Hepatocyte (in vitro differentiated cells): Measurements from ENCODE around the gene GHR. TPM values are rescaled to one million over a fixed set of nuclear protein-coding genes. Genes with fewer than 3 reads are reported as not detected.

Experiments used
- DNase-seq: peaks from one replicate; pipeline ENCODE4 v3.0.0-alpha.2; 2016; ENCODE audit warnings: low spot score
- H2AFZ ChIP-seq: fragments of 200-600 bp; sonication (generic); 2 replicates; pipeline ENCODE4 v1.6.0; 2016; ENCODE audit warnings: antibody characterized with exemption, mild to moderate bottlenecking
- H3K27ac ChIP-seq: fragments of 200-600 bp; sonication (generic); 2 replicates; pipeline ENCODE4 v1.5.1; 2016; ENCODE audit warnings: mild to moderate bottlenecking
- H3K27me3 ChIP-seq: fragments of 200-600 bp; sonication (generic); 2 replicates; pipeline ENCODE4 v1.6.1; 2016
- H3K36me3 ChIP-seq: fragments of 200-600 bp; sonication (generic); replicated peaks from 2 replicates; pipeline ENCODE4 v1.5.1; 2016; ENCODE audit warnings: low read depth; ENCODE audit not compliant: insufficient read depth
- H3K4me1 ChIP-seq: fragments of 200-600 bp; sonication (generic); 2 replicates; pipeline ENCODE4 v1.5.1; 2016; ENCODE audit warnings: mild to moderate bottlenecking, moderate library complexity; ENCODE audit not compliant: insufficient read depth
- H3K4me2 ChIP-seq: fragments of 200-600 bp; sonication (generic); 2 replicates; pipeline ENCODE4 v1.6.0; 2016
- H3K4me3 ChIP-seq: fragments of 200-600 bp; sonication (generic); 2 replicates; pipeline ENCODE4 v1.5.1; 2016; ENCODE audit warnings: mild to moderate bottlenecking
- H3K79me2 ChIP-seq: fragments of 200-600 bp; sonication (generic); 2 replicates; pipeline ENCODE4 v1.6.0; 2017; ENCODE audit warnings: mild to moderate bottlenecking
- H3K9me2 ChIP-seq: fragments of 200-600 bp; sonication (generic); replicated peaks from 2 replicates; pipeline ENCODE4 v1.6.0; 2017; ENCODE audit warnings: mild to moderate bottlenecking; ENCODE audit not compliant: insufficient read depth
- H3K9me3 ChIP-seq: fragments of 200-600 bp; sonication (generic); 2 replicates; pipeline ENCODE4 v1.5.1; 2016; ENCODE audit warnings: low read depth, mild to moderate bottlenecking
- H4K20me1 ChIP-seq: fragments of 200-600 bp; sonication (generic); 2 replicates; pipeline ENCODE4 v1.6.0; 2016; ENCODE audit warnings: mild to moderate bottlenecking; ENCODE audit not compliant: insufficient read depth, poor library complexity, severe bottlenecking
- EZH2 ChIP-seq: fragments of 200-600 bp; sonication (generic); IDR thresholded peaks from 2 replicates; pipeline ENCODE4 v1.6.1; 2016; ENCODE audit warnings: antibody characterized with exemption, mild to moderate bottlenecking, borderline replicate concordance
- EZH2phosphoT487 ChIP-seq: fragments of 200-600 bp; sonication (generic); IDR thresholded peaks from one replicate; pipeline ENCODE4 v1.6.1; 2018; ENCODE audit warnings: antibody characterized with exemption, mild to moderate bottlenecking, low read depth, moderate library complexity; ENCODE audit not compliant: unreplicated experiment, severe bottlenecking
- WGBS: methylation state at CpG from one replicate; pipeline ENCODE4 v1.1.6; 2016; ENCODE audit warnings: low lambda C conversion rate; ENCODE audit errors: missing lambda C conversion rate; 5-methylcytosine and 5-hydroxymethylcytosine counted together
- polyA plus RNA-seq: library from polyadenylated mRNA; unstranded; fragments of >200 nt; fragmentation: Nextera tagmentation; extraction: Ambion mirVana; gene quantifications from 2 replicates; pipeline ENCODE4 v1.2.1, GENCODE V29; 2016
- total RNA-seq: library from RNA; depleted of rRNA; stranded (reverse); fragments of >200 nt; gene quantifications from 2 replicates; pipeline ENCODE4 v1.2.3, GENCODE V29; 2014
- TF ChIP-seq, protein P1 (sequence below): fragments of 200-600 bp; sonication (generic); IDR thresholded peaks from 2 replicates; pipeline ENCODE4 v1.5.1; 2016; ENCODE audit warnings: antibody characterized with exemption, mild to moderate bottlenecking; ENCODE audit not compliant: poor library complexity

Gene GHR
- total and polyA plus RNA-seq, 2 experiments from 2014 or later, result 14.4 to 24.3 TPM

GRCh38 chr5:42500003-42500599 is 76.9 kb downstream of the GHR start:
- DNase-seq, result no peak
- H3K27me3 ChIP-seq, result no peaks in the 10 kb centered on the region
- no peaks in the 10 kb centered on the region for H3K36me3 ChIP-seq
- H3K9me3 ChIP-seq, result no peaks in the 10 kb centered on the region
- H3K27ac ChIP-seq, result no peak overlapping the region
- 57% methylated on average over 6 of the region's 6 CpGs for WGBS
- no peaks in the 10 kb centered on the region for H3K9me2 ChIP-seq
- H3K4me2 ChIP-seq, result no peak overlapping the region
- H2AFZ ChIP-seq, result no peak overlapping the region
- H3K79me2 ChIP-seq, result peaks cover 8% of the 10 kb centered on the region
- H3K4me1 ChIP-seq, result peaks cover 6% of the 10 kb centered on the region
- H4K20me1 ChIP-seq, result no peaks in the 10 kb centered on the region
- TF ChIP-seq EZH2phosphoT487 (no peak), EZH2 (no peak)
- TF ChIP-seq, protein P1, sequence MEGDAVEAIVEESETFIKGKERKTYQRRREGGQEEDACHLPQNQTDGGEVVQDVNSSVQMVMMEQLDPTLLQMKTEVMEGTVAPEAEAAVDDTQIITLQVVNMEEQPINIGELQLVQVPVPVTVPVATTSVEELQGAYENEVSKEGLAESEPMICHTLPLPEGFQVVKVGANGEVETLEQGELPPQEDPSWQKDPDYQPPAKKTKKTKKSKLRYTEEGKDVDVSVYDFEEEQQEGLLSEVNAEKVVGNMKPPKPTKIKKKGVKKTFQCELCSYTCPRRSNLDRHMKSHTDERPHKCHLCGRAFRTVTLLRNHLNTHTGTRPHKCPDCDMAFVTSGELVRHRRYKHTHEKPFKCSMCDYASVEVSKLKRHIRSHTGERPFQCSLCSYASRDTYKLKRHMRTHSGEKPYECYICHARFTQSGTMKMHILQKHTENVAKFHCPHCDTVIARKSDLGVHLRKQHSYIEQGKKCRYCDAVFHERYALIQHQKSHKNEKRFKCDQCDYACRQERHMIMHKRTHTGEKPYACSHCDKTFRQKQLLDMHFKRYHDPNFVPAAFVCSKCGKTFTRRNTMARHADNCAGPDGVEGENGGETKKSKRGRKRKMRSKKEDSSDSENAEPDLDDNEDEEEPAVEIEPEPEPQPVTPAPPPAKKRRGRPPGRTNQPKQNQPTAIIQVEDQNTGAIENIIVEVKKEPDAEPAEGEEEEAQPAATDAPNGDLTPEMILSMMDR, result no peak
- H3K4me3 ChIP-seq, result no peak overlapping the region

GRCh38 chr5:42502613-42503470 is 79.6 kb downstream of the GHR start:
- Histone ChIP-seq H3K9me2 (no peaks in the 10 kb centered on the region), H3K4me3 (no peak overlapping the region), H3K79me2 (peaks cover 15% of the 10 kb centered on the region), H3K4me1 (peaks cover 6% of the 10 kb centered on the region), H3K36me3 (no peaks in the 10 kb centered on the region), H2AFZ (no peak overlapping the region), H3K27ac (no peak overlapping the region), H3K27me3 (no peaks in the 10 kb centered on the region), H3K4me2 (no peak overlapping the region), H4K20me1 (no peaks in the 10 kb centered on the region), H3K9me3 (no peaks in the 10 kb centered on the region)
- DNase-seq, result no peak
- TF ChIP-seq EZH2, result no peak
- TF ChIP-seq EZH2phosphoT487, result no peak
- TF ChIP-seq, protein P1, result no peak
- 62% methylated on average over 2 of the region's 2 CpGs for WGBS

GRCh38 chr5:42506662-42507061 is 83.4 kb downstream of the GHR start:
- no peak overlapping the region for H3K4me2 ChIP-seq
- TF ChIP-seq EZH2phosphoT487 (no peak), EZH2 (no peak)
- TF ChIP-seq, protein P1, result no peak
- H3K4me1 ChIP-seq, result peaks cover 6% of the 10 kb centered on the region
- no peaks in the 10 kb centered on the region for H3K9me2 ChIP-seq
- peaks cover 16% of the 10 kb centered on the region for H3K79me2 ChIP-seq
- no peak overlapping the region for H3K27ac ChIP-seq
- no peaks in the 10 kb centered on the region for H4K20me1 ChIP-seq
- no peaks in the 10 kb centered on the region for H3K36me3 ChIP-seq
- H2AFZ ChIP-seq, result no peak overlapping the region
- H3K4me3 ChIP-seq, result no peak overlapping the region
- no peak for DNase-seq
- no peaks in the 10 kb centered on the region for H3K27me3 ChIP-seq
- H3K9me3 ChIP-seq, result no peaks in the 10 kb centered on the region
- 93% methylated on average over 2 of the region's 2 CpGs for WGBS
